ENCODE measurements around the gene FHOD3. TPM values are rescaled to one million over a fixed set of nuclear protein-coding genes. Genes with fewer than 3 reads are reported as not detected.

Gene FHOD3
- total RNA-seq, 1 donor from 2014 or later, result not detected

GRCh38 chr18:36388310-36388709, 90.8 kb downstream of the FHOD3 start:
- H3K9me3 Mint-ChIP-seq, result no peaks in the 10 kb centered on the region
- no peak overlapping the region for H3K27ac Mint-ChIP-seq
- H3K4me1 Mint-ChIP-seq (ENCODE audit: low read depth), result no peaks in the 10 kb centered on the region
- DNase-seq (ENCODE audit: low spot score), result no peak
- no peaks in the 10 kb centered on the region for H3K27me3 Mint-ChIP-seq (ENCODE audit: low read depth)
- H3K4me3 Mint-ChIP-seq (ENCODE audit: low read depth), result no peak overlapping the region
- no peaks in the 10 kb centered on the region for H3K36me3 Mint-ChIP-seq (ENCODE audit: low read depth)
- intact Hi-C loops (cut with micrococcal nuclease), result no loop called here

- no peaks in the 10 kb centered on the region for H3K27me3 Mint-ChIP-seq (ENCODE audit: low read depth)
- H3K27ac Mint-ChIP-seq, result no peak overlapping the region
- no peaks in the 10 kb centered on the region for H3K9me3 Mint-ChIP-seq
- no peaks in the 10 kb centered on the region for H3K36me3 Mint-ChIP-seq (ENCODE audit: low read depth)
- no peaks in the 10 kb centered on the region for H3K4me1 Mint-ChIP-seq (ENCODE audit: low read depth)
- intact Hi-C loops (cut with micrococcal nuclease), result no loop called here
- H3K4me3 Mint-ChIP-seq (ENCODE audit: low read depth), result no peak overlapping the region
- no peak for DNase-seq (ENCODE audit: low spot score)
These were observed 91.5 kb downstream of the FHOD3 start for GRCh38 chr18:36389027-36389426.

GRCh38 chr18:36389811-36390581, 92.5 kb downstream of the FHOD3 start:
- Mint-ChIP-seq H3K36me3 (ENCODE audit: low read depth) (no peaks in the 10 kb centered on the region), H3K27ac (no peak overlapping the region), H3K4me1 (ENCODE audit: low read depth) (no peaks in the 10 kb centered on the region), H3K9me3 (no peaks in the 10 kb centered on the region), H3K27me3 (ENCODE audit: low read depth) (no peaks in the 10 kb centered on the region), H3K4me3 (ENCODE audit: low read depth) (no peak overlapping the region)
- no peak for DNase-seq (ENCODE audit: low spot score)
- intact Hi-C loops (cut with micrococcal nuclease), result no loop called here

GRCh38 chr18:36391426-36392145, 94.1 kb downstream of the FHOD3 start:
- H3K4me3 Mint-ChIP-seq (ENCODE audit: low read depth), result no peak overlapping the region
- intact Hi-C loops (cut with micrococcal nuclease), result no loop called here
- H3K27me3 Mint-ChIP-seq (ENCODE audit: low read depth), result no peaks in the 10 kb centered on the region
- no peaks in the 10 kb centered on the region for H3K36me3 Mint-ChIP-seq (ENCODE audit: low read depth)
- no peak for DNase-seq (ENCODE audit: low spot score)
- H3K9me3 Mint-ChIP-seq, result peaks cover 5% of the 10 kb centered on the region
- no peaks in the 10 kb centered on the region for H3K4me1 Mint-ChIP-seq (ENCODE audit: low read depth)
- no peak overlapping the region for H3K27ac Mint-ChIP-seq

- Mint-ChIP-seq H3K4me3 (ENCODE audit: low read depth) (no peak overlapping the region), H3K36me3 (ENCODE audit: low read depth) (no peaks in the 10 kb centered on the region), H3K4me1 (ENCODE audit: low read depth) (no peaks in the 10 kb centered on the region), H3K27me3 (ENCODE audit: low read depth) (no peaks in the 10 kb centered on the region), H3K27ac (no peak overlapping the region), H3K9me3 (peaks cover 10% of the 10 kb centered on the region)
- no peak for DNase-seq (ENCODE audit: low spot score)
- intact Hi-C loops (cut with micrococcal nuclease), result no loop called here
These were observed 94.9 kb downstream of the FHOD3 start for GRCh38 chr18:36392164-36392978.

- no peaks in the 10 kb centered on the region for H3K27me3 Mint-ChIP-seq (ENCODE audit: low read depth)
- H3K36me3 Mint-ChIP-seq (ENCODE audit: low read depth), result no peaks in the 10 kb centered on the region
- no peaks in the 10 kb centered on the region for H3K4me1 Mint-ChIP-seq (ENCODE audit: low read depth)
- no peak overlapping the region for H3K4me3 Mint-ChIP-seq (ENCODE audit: low read depth)
- peaks cover 10% of the 10 kb centered on the region for H3K9me3 Mint-ChIP-seq
- DNase-seq (ENCODE audit: low spot score), result no peak
- intact Hi-C loops (cut with micrococcal nuclease), result no loop called here
- no peak overlapping the region for H3K27ac Mint-ChIP-seq
These were observed 95.4 kb downstream of the FHOD3 start for GRCh38 chr18:36392979-36393287.

GRCh38 chr18:36394486-36394885, 97.0 kb downstream of the FHOD3 start:
- no peak overlapping the region for H3K27ac Mint-ChIP-seq
- no peak for DNase-seq (ENCODE audit: low spot score)
- peaks cover 10% of the 10 kb centered on the region for H3K9me3 Mint-ChIP-seq
- no peaks in the 10 kb centered on the region for H3K27me3 Mint-ChIP-seq (ENCODE audit: low read depth)
- intact Hi-C loops (cut with micrococcal nuclease), result no loop called here
- H3K36me3 Mint-ChIP-seq (ENCODE audit: low read depth), result no peaks in the 10 kb centered on the region
- H3K4me3 Mint-ChIP-seq (ENCODE audit: low read depth), result no peak overlapping the region
- H3K4me1 Mint-ChIP-seq (ENCODE audit: low read depth), result no peaks in the 10 kb centered on the region

- intact Hi-C loops (cut with micrococcal nuclease), result no loop called here
- Mint-ChIP-seq H3K9me3 (peaks cover 10% of the 10 kb centered on the region), H3K36me3 (ENCODE audit: low read depth) (no peaks in the 10 kb centered on the region), H3K27me3 (ENCODE audit: low read depth) (no peaks in the 10 kb centered on the region), H3K27ac (no peak overlapping the region), H3K4me1 (ENCODE audit: low read depth) (no peaks in the 10 kb centered on the region), H3K4me3 (ENCODE audit: low read depth) (no peak overlapping the region)
- no peak for DNase-seq (ENCODE audit: low spot score)
These were observed 98.7 kb downstream of the FHOD3 start for GRCh38 chr18:36396190-36396589.

GRCh38 chr18:36397033-36397432, 99.5 kb downstream of the FHOD3 start:
- no peaks in the 10 kb centered on the region for H3K4me1 Mint-ChIP-seq (ENCODE audit: low read depth)
- H3K4me3 Mint-ChIP-seq (ENCODE audit: low read depth), result no peak overlapping the region
- no peaks in the 10 kb centered on the region for H3K27me3 Mint-ChIP-seq (ENCODE audit: low read depth)
- no peak overlapping the region for H3K27ac Mint-ChIP-seq
- DNase-seq (ENCODE audit: low spot score), result no peak
- H3K36me3 Mint-ChIP-seq (ENCODE audit: low read depth), result no peaks in the 10 kb centered on the region
- intact Hi-C loops (cut with micrococcal nuclease), result no loop called here
- H3K9me3 Mint-ChIP-seq, result peaks cover 10% of the 10 kb centered on the region

- intact Hi-C loops (cut with micrococcal nuclease), result no loop called here
- H3K4me3 Mint-ChIP-seq (ENCODE audit: low read depth), result no peak overlapping the region
- no peaks in the 10 kb centered on the region for H3K36me3 Mint-ChIP-seq (ENCODE audit: low read depth)
- no peak overlapping the region for H3K27ac Mint-ChIP-seq
- no peak for DNase-seq (ENCODE audit: low spot score)
- no peaks in the 10 kb centered on the region for H3K27me3 Mint-ChIP-seq (ENCODE audit: low read depth)
- H3K9me3 Mint-ChIP-seq, result peaks cover 10% of the 10 kb centered on the region
- no peaks in the 10 kb centered on the region for H3K4me1 Mint-ChIP-seq (ENCODE audit: low read depth)
These were observed 100.9 kb downstream of the FHOD3 start for GRCh38 chr18:36398419-36398818.

GRCh38 chr18:36399055-36399454, 101.5 kb downstream of the FHOD3 start:
- H3K9me3 Mint-ChIP-seq, result peaks cover 10% of the 10 kb centered on the region
- intact Hi-C loops (cut with micrococcal nuclease), result no loop called here
- no peaks in the 10 kb centered on the region for H3K27me3 Mint-ChIP-seq (ENCODE audit: low read depth)
- no peaks in the 10 kb centered on the region for H3K36me3 Mint-ChIP-seq (ENCODE audit: low read depth)
- H3K4me3 Mint-ChIP-seq (ENCODE audit: low read depth), result no peak overlapping the region
- H3K27ac Mint-ChIP-seq, result no peak overlapping the region
- DNase-seq (ENCODE audit: low spot score), result no peak
- H3K4me1 Mint-ChIP-seq (ENCODE audit: low read depth), result no peaks in the 10 kb centered on the region

- peaks cover 6% of the 10 kb centered on the region for H3K9me3 Mint-ChIP-seq
- DNase-seq (ENCODE audit: low spot score), result no peak
- H3K4me3 Mint-ChIP-seq (ENCODE audit: low read depth), result no peak overlapping the region
- intact Hi-C loops (cut with micrococcal nuclease), result no loop called here
- H3K36me3 Mint-ChIP-seq (ENCODE audit: low read depth), result no peaks in the 10 kb centered on the region
- no peaks in the 10 kb centered on the region for H3K4me1 Mint-ChIP-seq (ENCODE audit: low read depth)
- no peak overlapping the region for H3K27ac Mint-ChIP-seq
- no peaks in the 10 kb centered on the region for H3K27me3 Mint-ChIP-seq (ENCODE audit: low read depth)
These were observed 103.9 kb downstream of the FHOD3 start for GRCh38 chr18:36401462-36401861.
